ENCODE data around the gene IL18.
A peak's percentile ranks its signal among the peaks of the same experiment; 100 is the strongest.
"Not testable (repeated sequence)": the region's sequence is repeated elsewhere in the genome, so short reads cannot be mapped to it uniquely, and the experiment has no call there.

IL18 gene

DNA sequence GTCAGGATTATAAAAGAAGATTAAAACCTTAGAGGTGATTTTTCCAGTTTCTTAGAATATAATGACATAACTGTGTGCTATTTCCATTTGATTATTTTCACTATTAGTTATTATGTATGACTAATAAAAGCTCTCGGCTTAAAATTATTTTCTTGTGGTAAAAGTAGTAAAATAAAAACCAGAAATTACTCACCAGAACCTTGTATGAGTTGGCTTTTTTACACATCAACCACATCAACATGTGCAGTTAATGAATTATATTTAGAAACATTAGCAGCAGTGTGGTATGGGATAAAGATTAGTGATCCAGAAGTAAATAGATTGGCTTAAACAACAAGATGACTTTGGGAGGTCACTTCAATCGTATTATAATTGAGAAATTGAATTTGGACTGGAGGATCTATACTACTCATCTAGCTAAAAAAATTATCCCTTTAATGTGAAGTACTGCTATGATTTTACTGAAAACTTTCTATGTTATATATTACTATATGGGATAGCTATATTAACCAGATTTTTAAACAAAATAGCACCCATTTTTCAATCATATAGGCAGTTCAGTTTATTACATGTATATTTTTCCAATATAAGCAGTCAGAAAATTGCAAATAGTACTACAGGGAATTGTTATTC is 8.6 kb upstream of the IL18 start:
- TF ChIP-seq CTCF (IDR thresholded peaks at IDR 0.05; ENCODE audit: insufficient read depth, low read depth, low read length, missing control alignments) = no peak
- no peak overlapping the region for H3K4me3 ChIP-seq (ENCODE audit: low read depth, low read length)
- peak; percentile 34 for DNase-seq (ENCODE audit: low read depth)

- no peak for DNase-seq (ENCODE audit: low read depth)
- no peak for TF ChIP-seq CTCF (IDR thresholded peaks at IDR 0.05; ENCODE audit: insufficient read depth, low read depth, low read length, missing control alignments)
- no peak within 1 kb of the TSS for H3K4me3 ChIP-seq (ENCODE audit: low read depth, low read length)
These were observed 3.3 kb upstream of the IL18 start, which contains the start of gene TEX12 for GRCh38 chr11:112167145-112167544. Gene TEX12 (plus strand): TSS chr11:112167372. CDS start chr11:112169269, 1,897 bp downstream.

GRCh38 chr11:112166562-112166961 is 2.7 kb upstream of the IL18 start:
- no peak for TF ChIP-seq CTCF (IDR thresholded peaks at IDR 0.05; ENCODE audit: insufficient read depth, low read depth, low read length, missing control alignments)
- H3K4me3 ChIP-seq (ENCODE audit: low read depth, low read length) = no peak overlapping the region
- no peak for DNase-seq (ENCODE audit: low read depth)

GRCh38 chr11:112165049-112165448 is 1.2 kb upstream of the IL18 start:
- TF ChIP-seq CTCF (IDR thresholded peaks at IDR 0.05; ENCODE audit: insufficient read depth, low read depth, low read length, missing control alignments) = no peak
- DNase-seq (ENCODE audit: low read depth) = no peak
- H3K4me3 ChIP-seq (ENCODE audit: low read depth, low read length) = no peak overlapping the region

GRCh38 chr11:112162761-112163546 is 940 bp downstream of the IL18 start:
- no peak overlapping the region for H3K4me3 ChIP-seq (ENCODE audit: low read depth, low read length)
- DNase-seq (ENCODE audit: low read depth) = no peak
- TF ChIP-seq CTCF (IDR thresholded peaks at IDR 0.05; ENCODE audit: insufficient read depth, low read depth, low read length, missing control alignments) = no peak

- H3K4me3 ChIP-seq (ENCODE audit: low read depth, low read length); DNase-seq (ENCODE audit: low read depth): not testable (repeated sequence)
These were observed 1.7 kb downstream of the IL18 start for GRCh38 chr11:112162200-112162599.

- H3K4me3 ChIP-seq (ENCODE audit: low read depth, low read length) = no peak overlapping the region
- TF ChIP-seq CTCF (IDR thresholded peaks at IDR 0.05; ENCODE audit: insufficient read depth, low read depth, low read length, missing control alignments) = no peak
- DNase-seq (ENCODE audit: low read depth) = no peak
These were observed 2.9 kb downstream of the IL18 start for GRCh38 chr11:112161012-112161411.

Data from GM12865 (cell line).